Skeletal muscle cell (primary cell): ENCODE data around the gene PAPSS2.

Experiments
- DNase-seq: peaks from one replicate; pipeline ENCODE4 v3.0.0-alpha.2; 2010; ENCODE audit warnings: low read depth
- H3K4me3 ChIP-seq: 2 replicates; pipeline ENCODE4 v1.5.1; 2011; ENCODE audit warnings: low read depth, mild to moderate bottlenecking, control low read depth, low read length, moderate library complexity

Gene PAPSS2

GRCh38 chr10:87667493-87667892 is 7.8 kb downstream of the PAPSS2 start:
- DNase-seq, result no peak
- no peak overlapping the region for H3K4me3 ChIP-seq

- no peak overlapping the region for H3K4me3 ChIP-seq
- DNase-seq, result no peak
Observed at GRCh38 chr10:87668324-87669074, 8.8 kb downstream of the PAPSS2 start.

- DNase-seq, result no peak
- no peak overlapping the region for H3K4me3 ChIP-seq
Observed at GRCh38 chr10:87669752-87670151, 10.1 kb downstream of the PAPSS2 start.

GRCh38 chr10:87670586-87670985 is 10.9 kb downstream of the PAPSS2 start:
- DNase-seq, result no peak

GRCh38 chr10:87671139-87671815 is 11.6 kb downstream of the PAPSS2 start:
- no peak overlapping the region for H3K4me3 ChIP-seq
- DNase-seq, result no peak

More at GRCh38 chr10:87670586-87670985, 10.9 kb downstream of the PAPSS2 start:
- H3K4me3 ChIP-seq, result no peak overlapping the region

GRCh38 chr10:87672551-87672950 is 12.9 kb downstream of the PAPSS2 start:
- DNase-seq, result no peak
- no peak overlapping the region for H3K4me3 ChIP-seq

GRCh38 chr10:87674943-87675342 is 15.3 kb downstream of the PAPSS2 start:
- DNase-seq, result no peak
- no peak overlapping the region for H3K4me3 ChIP-seq

- no peak overlapping the region for H3K4me3 ChIP-seq
- DNase-seq, result no peak
Observed at GRCh38 chr10:87675396-87676376, 16.0 kb downstream of the PAPSS2 start.

- no peak overlapping the region for H3K4me3 ChIP-seq
- no peak for DNase-seq
Observed at GRCh38 chr10:87677595-87677994, 17.9 kb downstream of the PAPSS2 start.

- no peak overlapping the region for H3K4me3 ChIP-seq
- DNase-seq, result no peak
Observed at GRCh38 chr10:87678302-87678701, 18.6 kb downstream of the PAPSS2 start.

- H3K4me3 ChIP-seq, result no peak overlapping the region
- DNase-seq, result no peak
Observed at GRCh38 chr10:87683356-87683755, 23.7 kb downstream of the PAPSS2 start.

- no peak overlapping the region for H3K4me3 ChIP-seq
- DNase-seq, result no peak
Observed at GRCh38 chr10:87684001-87684638, 24.4 kb downstream of the PAPSS2 start.

GRCh38 chr10:87685832-87686574 is 26.3 kb downstream of the PAPSS2 start:
- no peak overlapping the region for H3K4me3 ChIP-seq
- DNase-seq, result no peak

- H3K4me3 ChIP-seq, result no peak overlapping the region
- DNase-seq, result no peak
Observed at GRCh38 chr10:87691506-87692070, 31.9 kb downstream of the PAPSS2 start.

GRCh38 chr10:87692956-87693484 is 33.3 kb downstream of the PAPSS2 start:
- H3K4me3 ChIP-seq, result no peak overlapping the region
- DNase-seq, result no peak

- no peak overlapping the region for H3K4me3 ChIP-seq
- no peak for DNase-seq
Observed at GRCh38 chr10:87694011-87694794, 34.5 kb downstream of the PAPSS2 start.

- H3K4me3 ChIP-seq, result no peak overlapping the region
- no peak for DNase-seq
Observed at GRCh38 chr10:87695074-87695473, 35.4 kb downstream of the PAPSS2 start.
